Liver (tissue), 9 donors: ENCODE results near the gene ARNT2. TPM values are rescaled to one million over a fixed set of nuclear protein-coding genes. Genes with fewer than 3 reads are reported as not detected.

Experiments used
- DNase-seq: peaks from one replicate; pipeline ENCODE4 v3.0.0-alpha.2; 2017; ENCODE audit warnings: low spot score
- H3K27ac ChIP-seq, 2 donors: one replicate each; pipeline ENCODE4 v1.7.0; 2013; ENCODE audit warnings: inconsistent platforms in 2 of 2, low read length in 2 of 2, control low read depth in 1 of 2, low read depth in 1 of 2, mild to moderate bottlenecking in 1 of 2
- H3K27me3 ChIP-seq, 4 donors: one replicate each; pipeline versions ENCODE4 v1.6.1 to v1.7.0; 2013; ENCODE audit warnings: low read length in 3 of 4, inconsistent platforms in 1 of 4, mild to moderate bottlenecking in 1 of 4, moderate library complexity in 1 of 4; ENCODE audit not compliant: control insufficient read depth in 4 of 4, insufficient read depth in 4 of 4
- H3K36me3 ChIP-seq, 4 donors: one replicate each; pipeline versions ENCODE4 v1.6.1 to v1.7.0; 2013; ENCODE audit warnings: low read length in 3 of 4, mild to moderate bottlenecking in 3 of 4, low read depth in 1 of 4, moderate library complexity in 1 of 4; ENCODE audit not compliant: control insufficient read depth in 4 of 4, insufficient read depth in 3 of 4
- H3K4me1 ChIP-seq, 4 donors: one replicate each; pipeline versions ENCODE4 v1.6.1 to v1.7.0; 2013; ENCODE audit warnings: low read length in 3 of 4, mild to moderate bottlenecking in 3 of 4, moderate library complexity in 1 of 4; ENCODE audit not compliant: control insufficient read depth in 4 of 4, insufficient read depth in 4 of 4
- H3K4me3 ChIP-seq, 3 donors: one replicate each; pipeline versions ENCODE4 v1.6.1 to v1.7.0; 2013; ENCODE audit warnings: low read length in 3 of 3, control low read depth in 1 of 3, low read depth in 1 of 3, mild to moderate bottlenecking in 1 of 3
- H3K9ac ChIP-seq, 2 donors: one replicate each; pipeline ENCODE4 v1.7.0; 2013; ENCODE audit warnings: low read length in 2 of 2, mild to moderate bottlenecking in 2 of 2, moderate library complexity in 2 of 2, control low read depth in 1 of 2, low read depth in 1 of 2
- H3K9me3 ChIP-seq, 4 donors: one replicate each; pipeline versions ENCODE4 v1.6.1 to v1.7.0; 2013; ENCODE audit warnings: low read length in 3 of 4; ENCODE audit not compliant: control insufficient read depth in 4 of 4
- ATF3 ChIP-seq: IDR thresholded peaks from 2 replicates; pipeline ENCODE4 v1.6.1; 2016; ENCODE audit warnings: antibody characterized with exemption
- EGR1 ChIP-seq, 2 donors: IDR thresholded peaks; 2 replicates each; pipeline ENCODE4 v1.6.1; 2016 to 2018; ENCODE audit warnings: antibody characterized with exemption in 2 of 2, low read depth in 2 of 2
- FOXA1 ChIP-seq: IDR thresholded peaks from 2 replicates; pipeline ENCODE4 v1.6.1; 2016; ENCODE audit warnings: antibody characterized with exemption
- GABPA ChIP-seq, 2 donors: IDR thresholded peaks in 1 of 2; conservative IDR thresholded peaks in 1 of 2; 2 replicates each; pipeline ENCODE4 v1.6.1; 2016; ENCODE audit warnings: antibody characterized with exemption in 2 of 2, mild to moderate bottlenecking in 1 of 2, moderate library complexity in 1 of 2
- HNF4A ChIP-seq, 2 donors: conservative IDR thresholded peaks; 2 replicates each; pipeline ENCODE4 v1.6.1; 2016; ENCODE audit warnings: antibody characterized with exemption in 2 of 2, mild to moderate bottlenecking in 2 of 2
- HNF4G ChIP-seq: IDR thresholded peaks from 2 replicates; pipeline ENCODE4 v1.6.1; 2016; ENCODE audit warnings: antibody characterized with exemption
- NR2F2 ChIP-seq: IDR thresholded peaks from 2 replicates; pipeline ENCODE4 v1.6.1; 2016; ENCODE audit warnings: antibody characterized with exemption
- RAD21 ChIP-seq, 2 donors: IDR thresholded peaks; 2 replicates each; pipeline ENCODE4 v1.6.1; 2016; ENCODE audit warnings: antibody characterized with exemption in 2 of 2, mild to moderate bottlenecking in 2 of 2
- RXRA ChIP-seq, 2 donors: IDR thresholded peaks; 2 replicates each; pipeline ENCODE4 v1.6.1; 2017 to 2018; ENCODE audit warnings: antibody characterized with exemption in 2 of 2, mild to moderate bottlenecking in 1 of 2
- SP1 ChIP-seq: IDR thresholded peaks from 2 replicates; pipeline ENCODE4 v1.6.1; 2018; ENCODE audit warnings: antibody characterized with exemption, mild to moderate bottlenecking
- TAF1 ChIP-seq: conservative IDR thresholded peaks from 2 replicates; pipeline ENCODE4 v1.6.1; 2016; ENCODE audit warnings: antibody characterized with exemption, mild to moderate bottlenecking
- WGBS: extraction: QIAGEN DNeasy Blood & Tissue Kit; methylation state at CpG from one replicate; pipeline ENCODE4 v1.1.7; 2013; 5-methylcytosine and 5-hydroxymethylcytosine counted together
- polyA plus RNA-seq, 2 donors: library from polyadenylated mRNA; stranded (reverse) in 1 of 2; unstranded in 1 of 2; fragments of 200-250 nt in 1 of 2; fragments of >200 nt in 1 of 2; fragmentation: Nextera tagmentation in 1 of 2; extraction: Ambion mirVana in 1 of 2; gene quantifications; one replicate each; pipeline versions ENCODE4 v1.2.1 to v1.2.3, GENCODE V29; 2013 to 2015
- total RNA-seq, 2 donors: library from RNA; depleted of rRNA; stranded (reverse); fragments of >200 nt; gene quantifications; one replicate each; pipeline ENCODE4 v1.2.3, GENCODE V29; 2014
- TF ChIP-seq, protein P1 (sequence below): fragments of 150-350 bp; IDR thresholded peaks from 2 replicates; pipeline ENCODE4 v1.5.1; 2017; ENCODE audit warnings: improper control_type of control experiment, low read depth, low read length; ENCODE audit not compliant: missing input control
- TF ChIP-seq, protein P2 (sequence below): IDR thresholded peaks from 2 replicates; pipeline ENCODE4 v1.6.1; 2016; ENCODE audit warnings: antibody characterized with exemption, mild to moderate bottlenecking
- donor health status: healthy.
- donor health status: healthy.
- donor health status: healthy.
- donor health status: healthy.
- donor health status: healthy.

Gene ARNT2
- total and polyA plus RNA-seq, 4 donors = 0.17 to 0.92 (median 0.54) TPM

GRCh38 chr15:80636675-80637074 is 232.5 kb downstream of the ARNT2 start:
- no peaks in the 10 kb centered on the region for H3K27me3 ChIP-seq
- no peaks in the 10 kb centered on the region for H3K36me3 ChIP-seq
- H3K4me1 ChIP-seq = no peaks in the 10 kb centered on the region
- peaks cover 0 to 4% (median 0%) of the 10 kb centered on the region in 4 donors for H3K9me3 ChIP-seq
- no peak overlapping the region for H3K9ac ChIP-seq
- H3K27ac ChIP-seq = no peak overlapping the region
- no peak for TF ChIP-seq SP1
- no peak for TF ChIP-seq HNF4G
- TF ChIP-seq EGR1 (IDR thresholded peaks at IDR 0.05; ENCODE audit: low read depth in 2 of 2) = no peak
- no peak for TF ChIP-seq NR2F2
- TF ChIP-seq TAF1 = no peak
- TF ChIP-seq HNF4A (conservative IDR thresholded peaks at IDR 0.05) = no peak
- no peak for DNase-seq
- 51% methylated on average over 7 of the region's 7 CpGs for WGBS
- H3K4me3 ChIP-seq = no peak overlapping the region

DNA sequence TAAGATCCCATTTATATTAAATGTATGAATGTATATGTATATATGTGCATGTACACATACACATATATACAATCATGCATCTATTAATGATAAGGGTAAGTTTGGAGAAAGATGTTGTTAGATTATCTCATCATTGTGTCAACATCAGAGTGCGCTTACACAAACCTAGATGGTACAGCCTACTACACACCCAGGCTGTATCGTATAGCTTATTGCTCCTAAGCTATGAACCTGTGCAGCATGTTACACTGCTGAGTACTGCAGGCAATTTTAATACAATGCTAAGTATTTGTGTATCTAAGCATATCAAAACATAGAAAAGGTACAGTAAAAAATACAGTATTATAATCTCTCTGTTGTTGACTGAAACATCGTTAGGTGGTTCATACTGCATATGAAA is 233.6 kb downstream of the ARNT2 start:
- Histone ChIP-seq H3K9ac (no peak overlapping the region), H3K27ac (no peak overlapping the region), H3K4me3 (no peak overlapping the region), H3K4me1 (no peaks in the 10 kb centered on the region), H3K27me3 (no peaks in the 10 kb centered on the region), H3K9me3 (peaks cover 0 to 4% (median 0%) of the 10 kb centered on the region in 4 donors), H3K36me3 (no peaks in the 10 kb centered on the region)
- TF ChIP-seq HNF4G (no peak), GABPA (IDR thresholded peaks at IDR 0.05 in 1 of 2, conservative IDR thresholded peaks at IDR 0.05 in 1 of 2) (no peak), FOXA1 (no peak), EGR1 (IDR thresholded peaks at IDR 0.05; ENCODE audit: low read depth in 2 of 2) (no peak), NR2F2 (no peak), ATF3 (no peak), RAD21 (IDR thresholded peaks at IDR 0.05) (no peak), TAF1 (no peak), RXRA (IDR thresholded peaks at IDR 0.05) (no peak)
- TF ChIP-seq, protein P1, sequence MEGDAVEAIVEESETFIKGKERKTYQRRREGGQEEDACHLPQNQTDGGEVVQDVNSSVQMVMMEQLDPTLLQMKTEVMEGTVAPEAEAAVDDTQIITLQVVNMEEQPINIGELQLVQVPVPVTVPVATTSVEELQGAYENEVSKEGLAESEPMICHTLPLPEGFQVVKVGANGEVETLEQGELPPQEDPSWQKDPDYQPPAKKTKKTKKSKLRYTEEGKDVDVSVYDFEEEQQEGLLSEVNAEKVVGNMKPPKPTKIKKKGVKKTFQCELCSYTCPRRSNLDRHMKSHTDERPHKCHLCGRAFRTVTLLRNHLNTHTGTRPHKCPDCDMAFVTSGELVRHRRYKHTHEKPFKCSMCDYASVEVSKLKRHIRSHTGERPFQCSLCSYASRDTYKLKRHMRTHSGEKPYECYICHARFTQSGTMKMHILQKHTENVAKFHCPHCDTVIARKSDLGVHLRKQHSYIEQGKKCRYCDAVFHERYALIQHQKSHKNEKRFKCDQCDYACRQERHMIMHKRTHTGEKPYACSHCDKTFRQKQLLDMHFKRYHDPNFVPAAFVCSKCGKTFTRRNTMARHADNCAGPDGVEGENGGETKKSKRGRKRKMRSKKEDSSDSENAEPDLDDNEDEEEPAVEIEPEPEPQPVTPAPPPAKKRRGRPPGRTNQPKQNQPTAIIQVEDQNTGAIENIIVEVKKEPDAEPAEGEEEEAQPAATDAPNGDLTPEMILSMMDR = no peak
- TF ChIP-seq, protein P2, sequence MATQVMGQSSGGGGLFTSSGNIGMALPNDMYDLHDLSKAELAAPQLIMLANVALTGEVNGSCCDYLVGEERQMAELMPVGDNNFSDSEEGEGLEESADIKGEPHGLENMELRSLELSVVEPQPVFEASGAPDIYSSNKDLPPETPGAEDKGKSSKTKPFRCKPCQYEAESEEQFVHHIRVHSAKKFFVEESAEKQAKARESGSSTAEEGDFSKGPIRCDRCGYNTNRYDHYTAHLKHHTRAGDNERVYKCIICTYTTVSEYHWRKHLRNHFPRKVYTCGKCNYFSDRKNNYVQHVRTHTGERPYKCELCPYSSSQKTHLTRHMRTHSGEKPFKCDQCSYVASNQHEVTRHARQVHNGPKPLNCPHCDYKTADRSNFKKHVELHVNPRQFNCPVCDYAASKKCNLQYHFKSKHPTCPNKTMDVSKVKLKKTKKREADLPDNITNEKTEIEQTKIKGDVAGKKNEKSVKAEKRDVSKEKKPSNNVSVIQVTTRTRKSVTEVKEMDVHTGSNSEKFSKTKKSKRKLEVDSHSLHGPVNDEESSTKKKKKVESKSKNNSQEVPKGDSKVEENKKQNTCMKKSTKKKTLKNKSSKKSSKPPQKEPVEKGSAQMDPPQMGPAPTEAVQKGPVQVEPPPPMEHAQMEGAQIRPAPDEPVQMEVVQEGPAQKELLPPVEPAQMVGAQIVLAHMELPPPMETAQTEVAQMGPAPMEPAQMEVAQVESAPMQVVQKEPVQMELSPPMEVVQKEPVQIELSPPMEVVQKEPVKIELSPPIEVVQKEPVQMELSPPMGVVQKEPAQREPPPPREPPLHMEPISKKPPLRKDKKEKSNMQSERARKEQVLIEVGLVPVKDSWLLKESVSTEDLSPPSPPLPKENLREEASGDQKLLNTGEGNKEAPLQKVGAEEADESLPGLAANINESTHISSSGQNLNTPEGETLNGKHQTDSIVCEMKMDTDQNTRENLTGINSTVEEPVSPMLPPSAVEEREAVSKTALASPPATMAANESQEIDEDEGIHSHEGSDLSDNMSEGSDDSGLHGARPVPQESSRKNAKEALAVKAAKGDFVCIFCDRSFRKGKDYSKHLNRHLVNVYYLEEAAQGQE = no peak
- 58% methylated on average over 3 of the region's 3 CpGs for WGBS
- no peak for DNase-seq
